Thyroid gland (tissue), 4 donors: ENCODE results near the gene ARHGEF28. TPM values are rescaled to one million over a fixed set of nuclear protein-coding genes. Genes with fewer than 3 reads are reported as not detected.

ENCODE experiments used
- DNase-seq, 2 donors: peaks; one replicate each; pipeline ENCODE4 v3.0.0-alpha.2; 2019
- H3K27ac ChIP-seq, 3 donors: fragments of 200-600 bp; sonication (generic); 1 replicate in 2 of 3; 2 replicates in 1 of 3; pipeline ENCODE4 v1.5.1; 2016 to 2019; ENCODE audit warnings: mild to moderate bottlenecking in 1 of 3, moderate library complexity in 1 of 3
- H3K27me3 ChIP-seq: fragments of 200-600 bp; sonication (generic); one replicate; pipeline ENCODE4 v1.5.1; 2019
- H3K36me3 ChIP-seq, 2 donors: fragments of 200-600 bp; sonication (generic); one replicate each; pipeline ENCODE4 v1.5.1; 2016 to 2019
- H3K4me1 ChIP-seq, 2 donors: fragments of 200-600 bp; sonication (generic); one replicate each; pipeline ENCODE4 v1.5.1; 2017 to 2019
- H3K4me3 ChIP-seq, 3 donors: fragments of 200-600 bp; sonication (generic); replicated peaks in 1 of 3; 1 replicate in 2 of 3; 2 replicates in 1 of 3; pipeline ENCODE4 v1.5.1; 2016; ENCODE audit warnings: mild to moderate bottlenecking in 1 of 3
- H3K9me3 ChIP-seq: fragments of 200-600 bp; sonication (generic); one replicate; pipeline ENCODE4 v1.5.1; 2017
- CTCF ChIP-seq, 6 experiments: fragments of 200-600 bp in 3 of 6; fragments of 450-650 bp in 3 of 6; sonication (generic) in 3 of 6; IDR thresholded peaks; one replicate each; pipeline ENCODE4 v1.5.1; 2016 to 2019; ENCODE audit warnings: antibody characterized with exemption in 6 of 6, mild to moderate bottlenecking in 2 of 6, inconsistent platforms in 1 of 6, moderate library complexity in 1 of 6
- POLR2A ChIP-seq, 2 donors: fragments of 450-650 bp; IDR thresholded peaks; one replicate each; pipeline ENCODE4 v1.6.1; 2017; ENCODE audit warnings: antibody characterized with exemption in 2 of 2, mild to moderate bottlenecking in 2 of 2, moderate library complexity in 1 of 2
- WGBS, 2 donors: methylation state at CpG; one replicate each; pipeline ENCODE4 v1.1.5; 2017; 5-methylcytosine and 5-hydroxymethylcytosine counted together
- intact Hi-C: fragments of 100-400 bp; cut with DNase I; formaldehyde crosslinking; loops from one replicate; pipeline ENCODE4 v1.15.1; 2023
- total RNA-seq, 4 donors: library from RNA; depleted of rRNA; stranded (reverse); fragments of >200 nt; gene quantifications; one replicate each; pipeline ENCODE4 v1.2.3, GENCODE V29; 2016

ARHGEF28 gene
- total RNA-seq, 4 donors from 2014 or later: 43.6 to 58.8 (median 55.3) TPM

GRCh38 chr5:73955271-73955846 lies 329.4 kb downstream of the ARHGEF28 start:
- DNase-seq: no peak
- Histone ChIP-seq H3K4me1 (no peaks in the 10 kb centered on the region), H3K27me3 (no peaks in the 10 kb centered on the region), H3K27ac (no peak overlapping the region), H3K4me3 (no peak overlapping the region), H3K9me3 (no peaks in the 10 kb centered on the region), H3K36me3 (no peaks in the 10 kb centered on the region)
- 81 to 82% methylated on average over 5 of the region's 5 CpGs for WGBS, 2 donors
- TF ChIP-seq CTCF (IDR thresholded peaks at IDR 0.05): no peak
- TF ChIP-seq POLR2A (IDR thresholded peaks at IDR 0.05): no peak
- intact Hi-C loops: no loop called here

GRCh38 chr5:73957397-73958001 lies 331.5 kb downstream of the ARHGEF28 start:
- no peaks in the 10 kb centered on the region for H3K36me3 ChIP-seq
- no peak overlapping the region for H3K27ac ChIP-seq
- TF ChIP-seq POLR2A (IDR thresholded peaks at IDR 0.05) (no peak), CTCF (IDR thresholded peaks at IDR 0.05) (no peak)
- no peaks in the 10 kb centered on the region for H3K27me3 ChIP-seq
- DNase-seq: no peak
- no peak overlapping the region for H3K4me3 ChIP-seq
- H3K4me1 ChIP-seq: no peaks in the 10 kb centered on the region
- 80 to 91% methylated on average over 3 of the region's 3 CpGs for WGBS, 2 donors
- intact Hi-C loops: no loop called here
- no peaks in the 10 kb centered on the region for H3K9me3 ChIP-seq

GRCh38 chr5:73958037-73958436 lies 332.0 kb downstream of the ARHGEF28 start:
- intact Hi-C loops: no loop called here

GRCh38 chr5:73960023-73960422 lies 334.0 kb downstream of the ARHGEF28 start:
- no peaks in the 10 kb centered on the region for H3K27me3 ChIP-seq
- H3K4me1 ChIP-seq: no peaks in the 10 kb centered on the region
- WGBS, 2 donors: 55 to 78% methylated on average over 5 of the region's 5 CpGs
- no peak for TF ChIP-seq POLR2A (IDR thresholded peaks at IDR 0.05)
- TF ChIP-seq CTCF (IDR thresholded peaks at IDR 0.05): no peak
- DNase-seq: no peak
- no peaks in the 10 kb centered on the region for H3K9me3 ChIP-seq
- no peak overlapping the region for H3K27ac ChIP-seq
- H3K4me3 ChIP-seq: no peak overlapping the region
- intact Hi-C loops: no loop called here
- no peaks in the 10 kb centered on the region for H3K36me3 ChIP-seq

More at GRCh38 chr5:73958037-73958436, 332.0 kb downstream of the ARHGEF28 start:
- no peaks in the 10 kb centered on the region for H3K4me1 ChIP-seq
- TF ChIP-seq POLR2A (IDR thresholded peaks at IDR 0.05): no peak
- no peak for TF ChIP-seq CTCF (IDR thresholded peaks at IDR 0.05)
- no peak overlapping the region for H3K27ac ChIP-seq
- no peak for DNase-seq
- H3K9me3 ChIP-seq: no peaks in the 10 kb centered on the region
- no peak overlapping the region for H3K4me3 ChIP-seq
- H3K27me3 ChIP-seq: no peaks in the 10 kb centered on the region
- no peaks in the 10 kb centered on the region for H3K36me3 ChIP-seq
- WGBS, 2 donors: 90 to 95% methylated on average over 2 of the region's 2 CpGs

GRCh38 chr5:73960426-73960825 lies 334.4 kb downstream of the ARHGEF28 start:
- H3K27me3 ChIP-seq: no peaks in the 10 kb centered on the region
- H3K4me1 ChIP-seq: no peaks in the 10 kb centered on the region
- TF ChIP-seq POLR2A (IDR thresholded peaks at IDR 0.05) (no peak), CTCF (IDR thresholded peaks at IDR 0.05) (no peak)
- intact Hi-C loops: no loop called here
- WGBS, 2 donors: 80 to 85% methylated on average over 1 of the region's 1 CpG
- H3K4me3 ChIP-seq: no peak overlapping the region
- DNase-seq: no peak
- H3K27ac ChIP-seq: no peak overlapping the region
- no peaks in the 10 kb centered on the region for H3K9me3 ChIP-seq
- no peaks in the 10 kb centered on the region for H3K36me3 ChIP-seq
